Measurements from ENCODE around the gene CSRNP3. TPM values are rescaled to one million over a fixed set of nuclear protein-coding genes. Genes with fewer than 3 reads are reported as not detected.

CSRNP3 gene
- total RNA-seq, 1 experiment from 2014 or later, result 1.3 TPM

GRCh38 chr2:165535471-165535870, 66.0 kb downstream of the CSRNP3 start:
- POLR2A ChIA-PET, result no interaction called here
- Mint-ChIP-seq H3K9me3 (ENCODE audit: unreplicated experiment) (no peaks in the 10 kb centered on the region), H3K27me3 (ENCODE audit: insufficient read depth, unreplicated experiment) (peaks cover 8% of the 10 kb centered on the region), H3K4me1 (ENCODE audit: low read depth, unreplicated experiment) (no peaks in the 10 kb centered on the region), H3K27ac (ENCODE audit: unreplicated experiment) (no peak overlapping the region), H3K4me3 (ENCODE audit: unreplicated experiment) (no peak overlapping the region), H3K36me3 (ENCODE audit: insufficient read depth, unreplicated experiment) (no peaks in the 10 kb centered on the region)
- CTCF ChIA-PET, result no interaction called here
- Histone ChIP-seq H3K36me3 (ENCODE audit: control insufficient read depth, insufficient read depth, low read length) (no peaks in the 10 kb centered on the region), H3K4me1 (no peaks in the 10 kb centered on the region), H3K4me3 (ENCODE audit: low read depth, low read length) (no peak overlapping the region), H3K27me3 (replicated peaks; ENCODE audit: control insufficient read depth, insufficient read depth, low read length) (no peaks in the 10 kb centered on the region), H3K9me3 (no peaks in the 10 kb centered on the region)
- intact Hi-C loops (cut with micrococcal nuclease; ENCODE audit: unreplicated experiment), result no loop called here
- no peak for DNase-seq
- no TSS peak for BruUV-seq (replicated peaks)
- no peak for TF ChIP-seq CTCF (IDR thresholded peaks at IDR 0.05; ENCODE audit: insufficient read depth in 1 of 2, low read depth in 1 of 2, low read length in 1 of 2, severe bottlenecking in 1 of 2, unreplicated experiment in 1 of 2)

- H3K36me3 Mint-ChIP-seq (ENCODE audit: insufficient read depth, unreplicated experiment), result no peaks in the 10 kb centered on the region
- no peaks in the 10 kb centered on the region for H3K27me3 ChIP-seq (replicated peaks; ENCODE audit: control insufficient read depth, insufficient read depth, low read length)
- H3K9me3 ChIP-seq, result no peaks in the 10 kb centered on the region
- TF ChIP-seq CTCF (IDR thresholded peaks at IDR 0.05; ENCODE audit: insufficient read depth in 1 of 2, low read depth in 1 of 2, low read length in 1 of 2, severe bottlenecking in 1 of 2, unreplicated experiment in 1 of 2), result no peak
- no peak overlapping the region for H3K4me3 Mint-ChIP-seq (ENCODE audit: unreplicated experiment)
- H3K4me1 ChIP-seq, result no peaks in the 10 kb centered on the region
- H3K4me3 ChIP-seq (ENCODE audit: low read depth, low read length), result no peak overlapping the region
- H3K27me3 Mint-ChIP-seq (ENCODE audit: insufficient read depth, unreplicated experiment), result peaks cover 5% of the 10 kb centered on the region
- H3K4me1 Mint-ChIP-seq (ENCODE audit: low read depth, unreplicated experiment), result no peaks in the 10 kb centered on the region
- intact Hi-C loops (cut with micrococcal nuclease; ENCODE audit: unreplicated experiment), result no loop called here
- H3K9me3 Mint-ChIP-seq (ENCODE audit: unreplicated experiment), result no peaks in the 10 kb centered on the region
- ChIA-PET POLR2A (no interaction called here), CTCF (no interaction called here)
- no peak overlapping the region for H3K27ac Mint-ChIP-seq (ENCODE audit: unreplicated experiment)
- no peak for DNase-seq
- BruUV-seq (replicated peaks), result no TSS peak
- no peaks in the 10 kb centered on the region for H3K36me3 ChIP-seq (ENCODE audit: control insufficient read depth, insufficient read depth, low read length)
Measured at GRCh38 chr2:165536851-165537499, 67.5 kb downstream of the CSRNP3 start.

DNA sequence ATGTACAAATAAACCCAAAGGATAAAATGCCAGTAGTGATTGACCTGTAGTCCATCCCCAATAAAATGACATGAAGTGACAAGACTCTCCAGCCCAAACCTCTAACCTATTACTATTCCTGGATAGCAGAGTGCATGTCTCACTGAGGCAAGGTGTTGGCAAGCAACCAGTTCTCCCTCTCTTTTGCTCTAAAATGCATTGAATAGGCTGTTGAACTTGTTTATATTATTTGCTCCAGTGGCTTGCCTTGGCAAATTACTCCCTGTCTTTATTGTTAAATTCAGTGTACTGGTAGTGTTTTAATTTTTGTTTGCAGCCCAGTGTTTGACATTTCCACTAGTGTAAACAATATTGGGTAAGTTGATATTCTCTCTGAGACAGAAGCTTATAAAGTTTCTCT, 70.5 kb downstream of the CSRNP3 start:
- Histone ChIP-seq H3K4me3 (ENCODE audit: low read depth, low read length) (no peak overlapping the region), H3K9me3 (no peaks in the 10 kb centered on the region), H3K4me1 (no peaks in the 10 kb centered on the region), H3K36me3 (ENCODE audit: control insufficient read depth, insufficient read depth, low read length) (no peaks in the 10 kb centered on the region), H3K27me3 (replicated peaks; ENCODE audit: control insufficient read depth, insufficient read depth, low read length) (no peaks in the 10 kb centered on the region)
- Mint-ChIP-seq H3K9me3 (ENCODE audit: unreplicated experiment) (no peaks in the 10 kb centered on the region), H3K36me3 (ENCODE audit: insufficient read depth, unreplicated experiment) (no peaks in the 10 kb centered on the region), H3K27ac (ENCODE audit: unreplicated experiment) (no peak overlapping the region), H3K4me3 (ENCODE audit: unreplicated experiment) (no peak overlapping the region), H3K27me3 (ENCODE audit: insufficient read depth, unreplicated experiment) (peaks cover 5% of the 10 kb centered on the region), H3K4me1 (ENCODE audit: low read depth, unreplicated experiment) (no peaks in the 10 kb centered on the region)
- ChIA-PET POLR2A (no interaction called here), CTCF (no interaction called here)
- no peak for TF ChIP-seq CTCF (IDR thresholded peaks at IDR 0.05; ENCODE audit: insufficient read depth in 1 of 2, low read depth in 1 of 2, low read length in 1 of 2, severe bottlenecking in 1 of 2, unreplicated experiment in 1 of 2)
- DNase-seq, result no peak
- BruUV-seq (replicated peaks), result no TSS peak
- intact Hi-C loops (cut with micrococcal nuclease; ENCODE audit: unreplicated experiment), result no loop called here

Data from Caco-2 (cell line).